Epithelial cell of esophagus (primary cell): ENCODE measurements around the gene TP53TG3F.
"Not testable (repeated sequence)": the region's sequence is repeated elsewhere in the genome, so short reads cannot be mapped to it uniquely, and the experiment has no call there.

Experiments used
- DNase-seq: peaks from one replicate; pipeline ENCODE4 v3.0.0; 2010; ENCODE audit warnings: low read depth
- H3K4me3 ChIP-seq: 2 replicates; pipeline ENCODE4 v1.5.1; 2011; ENCODE audit warnings: mild to moderate bottlenecking, low read length, control low read depth

The TP53TG3F gene, protein sequence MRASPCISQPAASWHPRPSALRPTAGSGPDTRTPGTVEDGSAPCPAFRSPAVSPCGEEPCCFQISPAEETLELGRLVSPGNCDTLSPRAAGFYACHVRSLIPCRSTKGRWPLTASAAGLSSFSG

DNA sequence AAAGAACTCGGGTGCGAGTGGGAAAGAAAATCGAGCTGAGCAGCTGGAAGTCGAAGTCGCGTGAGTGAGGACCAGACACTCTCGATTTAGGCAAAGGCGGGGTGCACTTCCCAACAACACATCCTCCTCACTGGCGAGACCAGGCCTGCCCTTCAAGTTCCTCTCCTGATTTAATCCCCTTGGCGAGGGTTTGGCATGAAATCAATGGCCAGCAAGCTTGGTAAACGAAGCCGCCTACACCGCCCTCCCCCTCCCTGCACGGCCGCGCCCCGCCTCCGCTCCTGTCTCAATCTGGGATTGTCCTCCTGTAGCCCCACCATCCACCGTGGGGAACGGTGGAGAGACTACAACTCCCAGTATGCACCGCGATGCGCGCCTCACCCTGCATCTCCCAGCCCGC is at the start of gene TP53TG3F:
Gene TP53TG3F (plus strand): TSS at position 301 of the 400 bp plus-strand sequence. CDS start 68 bp downstream, at position 369.
- H3K4me3 ChIP-seq, DNase-seq: not testable (repeated sequence)

DNA sequence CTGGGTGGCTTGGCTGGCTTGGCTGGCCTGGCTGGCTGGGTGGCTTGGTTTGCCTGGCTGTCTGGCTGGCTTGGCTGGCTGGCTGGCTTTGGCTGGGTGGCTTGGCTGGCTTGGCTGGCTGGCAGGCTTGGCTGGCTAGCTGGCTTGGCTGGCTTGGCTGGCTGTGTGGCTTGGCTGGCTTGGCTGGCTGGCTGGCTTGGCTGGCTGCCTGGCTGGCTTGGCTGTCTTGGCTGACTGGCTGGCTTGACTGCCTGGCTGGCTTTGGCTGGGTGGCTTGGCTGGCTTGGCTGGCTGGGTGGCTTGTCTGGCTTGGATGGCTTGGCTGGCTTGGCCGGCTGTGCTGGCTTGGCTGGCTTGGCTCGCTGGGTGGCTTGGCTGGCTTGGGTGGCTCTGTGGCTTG is 32.2 kb downstream of the TP53TG3F start:
- not testable (repeated sequence) for H3K4me3 ChIP-seq, DNase-seq

DNA sequence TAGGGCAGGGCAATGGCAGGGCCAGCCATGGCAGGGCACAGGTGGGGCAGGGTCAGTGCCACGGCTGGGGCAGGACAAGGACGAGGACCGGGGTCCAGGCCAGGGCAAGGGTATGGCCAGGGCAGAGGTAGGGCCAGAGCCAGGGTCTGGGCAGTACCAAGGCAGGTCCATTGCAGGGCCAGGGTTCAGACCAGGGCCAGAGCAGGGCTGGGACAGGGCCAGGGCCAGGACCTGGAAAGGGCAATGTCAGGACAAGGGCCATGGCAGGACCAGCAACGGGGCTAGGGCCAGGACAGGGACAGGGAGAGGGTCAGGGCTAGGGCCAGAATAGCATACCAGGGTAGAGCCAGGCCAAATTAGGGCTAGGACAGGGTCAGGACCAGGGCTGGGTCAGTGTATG is 47.8 kb downstream of the TP53TG3F start:
- H3K4me3 ChIP-seq, DNase-seq: not testable (repeated sequence)

DNA sequence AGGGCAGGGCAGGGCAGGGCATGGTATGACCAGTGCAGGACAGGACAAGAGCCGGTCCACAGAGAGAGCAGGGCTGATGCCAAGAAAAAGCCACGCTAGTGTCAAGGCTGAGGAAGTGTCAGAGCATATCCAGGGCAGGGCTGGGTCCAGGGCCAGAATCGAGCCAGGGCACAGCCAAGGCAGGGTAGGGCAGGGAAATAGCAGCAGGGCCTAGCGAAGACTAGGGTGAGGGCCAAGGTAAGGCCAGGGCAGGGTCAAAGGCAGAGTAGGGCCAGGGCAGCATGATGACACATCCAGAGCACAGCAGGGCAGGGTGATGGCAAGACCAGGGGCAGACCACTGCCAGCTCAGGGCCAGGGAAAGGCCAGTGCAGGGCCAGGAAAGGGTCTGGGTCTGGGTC is 49.7 kb downstream of the TP53TG3F start:
- not testable (repeated sequence) for DNase-seq, H3K4me3 ChIP-seq

DNA sequence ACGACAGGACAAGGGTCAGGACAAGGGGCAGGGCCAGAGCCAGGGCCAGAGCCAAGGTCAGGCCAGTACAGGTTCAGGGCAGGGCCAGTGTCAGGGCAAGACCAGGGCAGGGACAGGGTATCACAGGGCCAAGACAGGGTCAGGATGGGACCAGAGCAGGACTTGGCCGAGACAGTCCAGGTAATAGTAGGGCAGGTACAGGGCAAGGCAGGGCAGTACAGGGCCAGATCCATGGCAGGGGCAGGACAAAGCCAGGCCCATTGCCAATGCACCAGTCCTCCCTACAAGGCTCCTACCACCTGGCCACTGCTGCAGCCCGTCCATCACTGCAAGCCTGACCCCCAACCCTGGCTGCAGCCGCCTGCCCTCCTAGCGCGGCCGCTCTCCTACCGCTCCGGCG is 50.5 kb downstream of the TP53TG3F start:
- not testable (repeated sequence) for H3K4me3 ChIP-seq, DNase-seq
